B cell (primary cell): ENCODE data around the gene EEFSEC. TPM values are rescaled to one million over a fixed set of nuclear protein-coding genes. Genes with fewer than 3 reads are reported as not detected.

ENCODE experiments used
- ATAC-seq: fragments of 200-7000 bp; cut with Tn5 transposase; one replicate; pipeline ENCODE4 v1.10.0; 2021; ENCODE audit warnings: low read depth, mild to moderate bottlenecking, moderate number of reproducible peaks, moderate library complexity
- CTCF ChIA-PET: fragments of 350-600 bp; sonication (Branson Sonifier 250); formaldehyde crosslinking; loops from one replicate; lab custom pipeline; 2021; ENCODE audit warnings: antibody characterized with exemption, inconsistent platforms; lab: Charles Lee
- POLR2A ChIA-PET: fragments of 350-600 bp; sonication (Branson Sonifier 250); formaldehyde crosslinking; loops from one replicate; lab custom pipeline; 2021; ENCODE audit warnings: antibody characterized with exemption; lab: Charles Lee
- DNase-seq: peaks from one replicate; pipeline ENCODE4 v3.0.0; 2013
- H2AFZ ChIP-seq: 2 replicates; pipeline ENCODE4 v1.6.1; 2012; ENCODE audit warnings: mild to moderate bottlenecking, low read depth, low read length; ENCODE audit not compliant: insufficient read depth, poor library complexity, severe bottlenecking
- H3K27ac ChIP-seq, 2 donors: 1 replicate in 1 of 2; 2 replicates in 1 of 2; pipeline ENCODE4 v1.5.1; 2012 to 2013; ENCODE audit warnings: low read length in 2 of 2, mild to moderate bottlenecking in 2 of 2, moderate library complexity in 1 of 2
- H3K27me3 ChIP-seq, 4 experiments: fragments of 200-600 bp in 1 of 4; sonication (generic) in 1 of 4; replicated peaks in 1 of 4; 1 replicate in 2 of 4; 2 replicates in 2 of 4; pipeline versions ENCODE4 v1.6.1 to v1.7.0; 2013 to 2016; ENCODE audit warnings: low read length in 3 of 4, mild to moderate bottlenecking in 2 of 4, mixed read lengths in 1 of 4, moderate library complexity in 1 of 4; ENCODE audit not compliant: insufficient read depth in 4 of 4, control insufficient read depth in 3 of 4; ENCODE audit errors: control extremely low read depth in 1 of 4
- H3K36me3 ChIP-seq, 2 experiments: replicated peaks in 1 of 2; 1 replicate in 1 of 2; 2 replicates in 1 of 2; pipeline versions ENCODE4 v1.6.1 to v1.7.1; 2013; ENCODE audit warnings: low read length in 1 of 2; ENCODE audit not compliant: insufficient read depth in 2 of 2, control insufficient read depth in 1 of 2; ENCODE audit errors: control extremely low read depth in 1 of 2, extremely low read depth in 1 of 2
- H3K4me1 ChIP-seq, 2 donors: fragments of 200-600 bp in 1 of 2; sonication (generic) in 1 of 2; 1 replicate in 1 of 2; 2 replicates in 1 of 2; pipeline versions ENCODE4 v1.5.1 to v1.6.1; 2013 to 2017; ENCODE audit warnings: low read length in 2 of 2; ENCODE audit not compliant: control insufficient read depth in 2 of 2, insufficient read depth in 2 of 2
- H3K4me2 ChIP-seq: replicated peaks from 2 replicates; pipeline ENCODE3; 2012; ENCODE audit warnings: mild to moderate bottlenecking, low read depth, low read length; ENCODE audit not compliant: poor library complexity, severe bottlenecking
- H3K4me3 ChIP-seq, 5 experiments: fragments of 200-600 bp in 1 of 5; sonication (generic) in 1 of 5; 1 replicate in 3 of 5; 2 replicates in 2 of 5; pipeline versions ENCODE4 v1.5.1 to v1.7.0; 2011 to 2016; ENCODE audit warnings: low read length in 4 of 5, mild to moderate bottlenecking in 4 of 5, low read depth in 2 of 5, control low read depth in 1 of 5, moderate library complexity in 1 of 5; ENCODE audit not compliant: insufficient read depth in 1 of 5; ENCODE audit errors: control extremely low read depth in 1 of 5, extremely low read depth in 1 of 5
- H3K79me2 ChIP-seq: fragments of 200-600 bp; sonication (generic); one replicate; pipeline ENCODE4 v1.6.0; 2016; ENCODE audit warnings: low read length; ENCODE audit not compliant: control insufficient read depth, insufficient read depth
- H3K9ac ChIP-seq: fragments of 200-600 bp; sonication (generic); 2 replicates; pipeline ENCODE4 v1.6.1; 2017; ENCODE audit warnings: mild to moderate bottlenecking, low read length, moderate library complexity
- H3K9me3 ChIP-seq, 3 donors: one replicate each; pipeline versions ENCODE4 v1.6.1 to v1.7.1; 2013; ENCODE audit warnings: low read length in 2 of 3; ENCODE audit not compliant: control insufficient read depth in 2 of 3, insufficient read depth in 1 of 3; ENCODE audit errors: control extremely low read depth in 1 of 3
- H4K20me1 ChIP-seq: 2 replicates; pipeline ENCODE4 v1.6.0; 2012; ENCODE audit warnings: mild to moderate bottlenecking, low read length; ENCODE audit not compliant: insufficient read depth, control insufficient read depth, poor library complexity, severe bottlenecking
- H3K27ac Mint-ChIP-seq: one replicate; pipeline ENCODE4 v1.8.0; 2021; ENCODE audit warnings: mixed read lengths
- H3K27me3 Mint-ChIP-seq: one replicate; pipeline ENCODE4 v1.8.0; 2021; ENCODE audit warnings: mixed read lengths
- H3K4me1 Mint-ChIP-seq: one replicate; pipeline ENCODE4 v1.8.0; 2021; ENCODE audit warnings: mixed read lengths
- H3K4me3 Mint-ChIP-seq: one replicate; pipeline ENCODE4 v1.8.0; 2021; ENCODE audit warnings: mixed read lengths
- H3K9me3 Mint-ChIP-seq: one replicate; pipeline ENCODE4 v1.8.0; 2022; ENCODE audit warnings: mixed read lengths; ENCODE audit not compliant: insufficient read depth
- EZH2 ChIP-seq: IDR thresholded peaks from 2 replicates; pipeline ENCODE4 v1.6.1; 2012; ENCODE audit warnings: borderline replicate concordance, low read depth, mild to moderate bottlenecking, moderate library complexity, low read length; ENCODE audit not compliant: insufficient read depth, poor library complexity, severe bottlenecking
- WGBS: methylation state at CpG from one replicate; pipeline ENCODE4 v1.1.5; 2013; ENCODE audit warnings: missing lambda C conversion rate; ENCODE audit not compliant: insufficient coverage; 5-methylcytosine and 5-hydroxymethylcytosine counted together
- intact Hi-C: fragments of 100-400 bp; cut with micrococcal nuclease; formaldehyde crosslinking; loops from one replicate; pipeline ENCODE4 v1.10.0; 2022
- polyA plus RNA-seq: library from polyadenylated mRNA; depleted of rRNA; stranded (reverse); fragments of >200 nt; gene quantifications from 2 replicates; pipeline ENCODE4 v1.2.3, GENCODE V29; 2012
- total RNA-seq, 2 donors: library from RNA; stranded (reverse); fragments of 120-200 nt in 1 of 2; gene quantifications; 1 replicate in 1 of 2; 2 replicates in 1 of 2; pipeline versions ENCODE4 v1.2.3 to v1.2.4, GENCODE V29; 2013 to 2022
- TF ChIP-seq, protein P1 (sequence below): fragments of 200-600 bp; IDR thresholded peaks from one replicate; pipeline ENCODE4 v1.8.0; 2022; ENCODE audit warnings: antibody characterized with exemption, mild to moderate bottlenecking

EEFSEC gene
- total and polyA plus RNA-seq, 2 donors (not counting 1 experiment from before 2014, with no cell fraction given): 17.9 to 18.4 TPM

DNA sequence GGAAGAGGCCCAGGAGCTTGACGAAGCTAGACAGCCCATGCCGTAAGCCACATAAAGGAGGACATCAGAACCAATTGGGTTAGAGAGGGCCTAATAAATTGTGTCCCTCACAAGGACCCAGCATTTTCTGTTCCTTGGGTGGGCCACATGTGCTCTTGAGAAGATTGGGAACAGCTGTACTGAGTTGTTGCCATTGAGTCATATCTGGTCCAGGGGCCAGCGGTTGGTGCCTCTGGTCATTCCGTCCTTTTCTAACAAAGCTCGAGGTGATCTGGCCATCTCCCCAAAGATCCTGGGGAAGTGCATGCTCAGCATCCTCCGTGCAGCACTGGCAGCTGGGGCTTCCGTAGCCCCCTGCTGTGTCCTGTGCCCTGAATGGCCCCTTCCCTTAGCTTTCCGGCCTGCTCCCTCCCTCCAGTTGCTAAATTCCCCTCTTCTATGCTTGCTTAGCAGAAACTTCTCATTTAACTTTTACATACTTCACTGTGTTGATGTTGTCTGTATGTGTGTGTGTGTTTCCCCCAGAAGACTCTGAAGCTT, 73.0 kb downstream of the EEFSEC start:
- Mint-ChIP-seq H3K27me3 (no peaks in the 10 kb centered on the region), H3K9me3 (peaks cover 2% of the 10 kb centered on the region), H3K4me3 (no peak overlapping the region), H3K4me1 (peaks cover 3% of the 10 kb centered on the region), H3K27ac (no peak overlapping the region)
- H3K27ac ChIP-seq: no peak overlapping the region
- 84% methylated on average over 7 of the region's 8 CpGs for WGBS
- H3K27me3 ChIP-seq: no peaks in the 10 kb centered on the region
- CTCF ChIA-PET: no interaction called here
- POLR2A ChIA-PET: no interaction called here
- H3K9me3 ChIP-seq: peaks cover 6 to 19% (median 18%) of the 10 kb centered on the region in 3 donors
- H2AFZ ChIP-seq: no peak overlapping the region
- H3K36me3 ChIP-seq: no peaks in the 10 kb centered on the region
- H3K4me1 ChIP-seq: no peaks in the 10 kb centered on the region
- H3K4me3 ChIP-seq: no peak overlapping the region
- peaks cover 4% of the 10 kb centered on the region for H3K79me2 ChIP-seq
- no peak for TF ChIP-seq EZH2
- H3K9ac ChIP-seq: no peak overlapping the region
- peaks cover 8% of the 10 kb centered on the region for H4K20me1 ChIP-seq
- ATAC-seq (no peak), DNase-seq (no peak)
- intact Hi-C loops: no loop called here
- H3K4me2 ChIP-seq: no peak overlapping the region

GRCh38 chr3:128226795-128227395, 73.6 kb downstream of the EEFSEC start:
- 88% methylated on average over 5 of the region's 5 CpGs for WGBS
- peaks cover 5 to 16% (median 15%) of the 10 kb centered on the region in 3 donors for H3K9me3 ChIP-seq

More at GRCh38 chr3:128226795-128227395, 73.6 kb downstream of the EEFSEC start:
- no peak for DNase-seq
- Histone ChIP-seq H3K9ac (no peak overlapping the region), H3K4me3 (no peak overlapping the region), H3K4me2 (no peak overlapping the region), H3K4me1 (no peaks in the 10 kb centered on the region), H3K36me3 (no peaks in the 10 kb centered on the region), H3K79me2 (peaks cover 7% of the 10 kb centered on the region), H3K27me3 (no peaks in the 10 kb centered on the region), H3K27ac (no peak overlapping the region), H4K20me1 (peaks cover 8% of the 10 kb centered on the region), H2AFZ (no peak overlapping the region)
- TF ChIP-seq, protein P1, sequence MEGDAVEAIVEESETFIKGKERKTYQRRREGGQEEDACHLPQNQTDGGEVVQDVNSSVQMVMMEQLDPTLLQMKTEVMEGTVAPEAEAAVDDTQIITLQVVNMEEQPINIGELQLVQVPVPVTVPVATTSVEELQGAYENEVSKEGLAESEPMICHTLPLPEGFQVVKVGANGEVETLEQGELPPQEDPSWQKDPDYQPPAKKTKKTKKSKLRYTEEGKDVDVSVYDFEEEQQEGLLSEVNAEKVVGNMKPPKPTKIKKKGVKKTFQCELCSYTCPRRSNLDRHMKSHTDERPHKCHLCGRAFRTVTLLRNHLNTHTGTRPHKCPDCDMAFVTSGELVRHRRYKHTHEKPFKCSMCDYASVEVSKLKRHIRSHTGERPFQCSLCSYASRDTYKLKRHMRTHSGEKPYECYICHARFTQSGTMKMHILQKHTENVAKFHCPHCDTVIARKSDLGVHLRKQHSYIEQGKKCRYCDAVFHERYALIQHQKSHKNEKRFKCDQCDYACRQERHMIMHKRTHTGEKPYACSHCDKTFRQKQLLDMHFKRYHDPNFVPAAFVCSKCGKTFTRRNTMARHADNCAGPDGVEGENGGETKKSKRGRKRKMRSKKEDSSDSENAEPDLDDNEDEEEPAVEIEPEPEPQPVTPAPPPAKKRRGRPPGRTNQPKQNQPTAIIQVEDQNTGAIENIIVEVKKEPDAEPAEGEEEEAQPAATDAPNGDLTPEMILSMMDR: peak; percentile 48
- no peak for TF ChIP-seq EZH2
- peaks cover 2% of the 10 kb centered on the region for H3K9me3 Mint-ChIP-seq
- peaks cover 3% of the 10 kb centered on the region for H3K4me1 Mint-ChIP-seq
- intact Hi-C loops: no loop called here
- ChIA-PET CTCF (interaction anchor here (0.9 kb wide), 1 partner anchor 16 kb away, joined by 3 read pairs; no protein-coding TSS in a partner anchor), POLR2A (no interaction called here)
- no peak overlapping the region for H3K27ac Mint-ChIP-seq
- no peaks in the 10 kb centered on the region for H3K27me3 Mint-ChIP-seq
- ATAC-seq: no peak
- H3K4me3 Mint-ChIP-seq: no peak overlapping the region
